ENCODE data around the gene SLC23A2.

DNA sequence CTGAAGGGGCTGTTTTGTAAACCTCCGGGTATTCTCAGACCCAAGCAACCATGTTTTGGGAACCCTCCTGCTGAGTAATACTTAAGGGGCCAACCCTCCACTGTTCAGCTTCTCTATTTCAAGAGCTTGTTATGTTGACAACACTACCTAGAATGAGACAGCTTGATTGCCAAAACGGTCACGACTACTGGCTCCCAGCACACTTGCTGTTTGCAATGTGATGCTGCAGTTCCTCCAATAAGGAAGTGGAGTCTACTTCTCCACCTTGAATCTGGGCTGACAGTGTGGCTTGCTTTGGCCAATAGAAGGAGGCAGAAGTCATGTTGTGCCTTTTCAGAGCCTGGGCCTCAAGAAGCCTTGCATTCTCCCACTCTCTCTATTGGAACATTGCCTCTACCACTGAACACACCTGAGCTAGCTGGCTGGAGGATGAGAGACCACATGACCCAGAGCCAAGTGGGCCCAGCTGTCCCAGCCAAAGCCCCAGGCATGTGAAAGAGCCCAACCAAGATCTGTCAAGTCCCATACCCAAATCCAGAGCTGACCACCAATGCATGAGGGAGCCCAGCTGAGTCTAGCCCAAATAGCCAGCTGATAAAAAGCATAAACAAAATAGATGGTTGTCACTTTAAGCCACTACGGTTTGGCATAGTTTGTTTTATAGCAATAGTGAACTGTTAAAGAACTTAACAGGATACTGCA is 171.6 kb downstream of the SLC23A2 start:
- no peak for TF ChIP-seq ZNF70 (CRISPR knock-in tag; IDR thresholded peaks at IDR 0.05)
- no peak for TF ChIP-seq GLIS3 (CRISPR knock-in tag; IDR thresholded peaks at IDR 0.05)
- TF ChIP-seq ZNF8 (CRISPR knock-in tag; IDR thresholded peaks at IDR 0.05): no peak
- TF ChIP-seq TCF4 (CRISPR knock-in tag; IDR thresholded peaks at IDR 0.05; ENCODE audit: borderline replicate concordance): no peak

Data from SK-N-SH treated with all-trans-retinoic acid at 6 μM for 48 hours (cell line).